T-helper 2 cell treated with Interferon-gamma antibody and Interleukin-4, amounts not matched to agents 5 μg/mL and 100 μg/mL, for 36 hours (primary cell): Measurements from ENCODE around the gene GPR149.
"Not testable (repeated sequence)": the region's sequence is repeated elsewhere in the genome, so short reads cannot be mapped to it uniquely, and the experiment has no call there.

Experiments used
- DNase-seq: peaks from one replicate; pipeline ENCODE4 v3.0.0; 2021; ENCODE audit warnings: low spot score
- H3K27ac Mint-ChIP-seq: one replicate; pipeline ENCODE4 v1.8.0; 2021; ENCODE audit warnings: mild to moderate bottlenecking, mixed read lengths
- H3K27me3 Mint-ChIP-seq: one replicate; pipeline ENCODE4 v1.8.0; 2021; ENCODE audit warnings: low read depth, mixed read lengths
- H3K36me3 Mint-ChIP-seq: one replicate; pipeline ENCODE4 v1.8.0; 2021; ENCODE audit warnings: low read depth, mixed read lengths
- H3K4me1 Mint-ChIP-seq: one replicate; pipeline ENCODE4 v1.8.0; 2021; ENCODE audit warnings: low read depth, mixed read lengths
- H3K4me3 Mint-ChIP-seq: one replicate; pipeline ENCODE4 v1.8.0; 2022; ENCODE audit warnings: mild to moderate bottlenecking, moderate library complexity, mixed read lengths
- H3K9me3 Mint-ChIP-seq: one replicate; pipeline ENCODE4 v1.8.0; 2021; ENCODE audit warnings: mixed read lengths

Gene GPR149

DNA sequence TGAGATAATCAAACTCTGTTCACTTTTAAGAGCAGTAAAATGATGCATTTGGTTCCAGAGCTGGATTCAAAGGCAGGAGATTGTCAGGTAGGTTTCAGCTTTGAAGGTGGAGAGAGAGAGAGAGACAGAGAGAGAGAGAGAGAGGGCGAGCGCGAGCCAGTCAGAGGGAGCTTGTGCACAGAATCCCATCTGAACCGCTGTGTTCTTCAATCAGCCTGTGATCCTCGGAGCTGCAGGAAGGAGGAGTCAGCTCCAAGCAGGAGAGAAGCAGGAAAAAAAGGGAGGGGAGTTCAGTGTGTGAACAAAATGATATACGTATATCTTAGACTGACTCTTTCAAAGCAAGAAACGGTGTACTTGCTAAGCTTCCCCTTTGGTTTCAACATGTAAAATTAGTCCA lies at the start of gene GPR149:
Gene GPR149 (minus strand): TSS at position 177 of the 400 bp plus-strand sequence. CDS start 575 bp downstream, outside the sequence.
- no peak within 1 kb of the TSS for H3K27ac Mint-ChIP-seq
- H3K4me1 Mint-ChIP-seq, result no peaks in the 10 kb centered on the region
- no peaks in the 10 kb centered on the region for H3K36me3 Mint-ChIP-seq
- DNase-seq, result no peak
- H3K27me3 Mint-ChIP-seq, result peaks cover 43% of the 10 kb centered on the region
- H3K9me3 Mint-ChIP-seq, result no peaks in the 10 kb centered on the region
- no peak within 1 kb of the TSS for H3K4me3 Mint-ChIP-seq

DNA sequence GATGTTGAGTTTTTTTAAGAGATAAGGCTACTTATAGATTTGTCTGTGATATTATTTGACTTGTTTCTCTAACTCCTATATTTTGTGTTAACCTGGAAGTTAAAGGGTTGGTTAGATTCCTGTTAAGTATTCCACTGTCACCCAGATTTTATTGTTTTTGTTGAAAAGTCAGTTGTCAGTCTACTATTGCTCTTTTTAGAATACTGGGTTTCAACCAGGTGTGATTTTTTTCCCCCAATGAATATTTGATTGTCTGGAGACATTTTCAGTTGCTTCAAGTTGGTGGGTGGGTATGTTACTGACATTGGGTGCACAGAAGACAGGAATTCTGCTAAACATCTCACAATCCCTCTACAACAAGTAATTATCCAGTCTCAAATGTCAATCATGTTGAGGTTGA lies 43.8 kb upstream of the GPR149 start:
- peaks cover 8% of the 10 kb centered on the region for H3K9me3 Mint-ChIP-seq
- H3K36me3 Mint-ChIP-seq, result no peaks in the 10 kb centered on the region
- H3K4me1 Mint-ChIP-seq, result no peaks in the 10 kb centered on the region
- H3K27ac Mint-ChIP-seq, result no peak overlapping the region
- H3K4me3 Mint-ChIP-seq, result no peak overlapping the region
- DNase-seq, result no peak
- no peaks in the 10 kb centered on the region for H3K27me3 Mint-ChIP-seq

DNA sequence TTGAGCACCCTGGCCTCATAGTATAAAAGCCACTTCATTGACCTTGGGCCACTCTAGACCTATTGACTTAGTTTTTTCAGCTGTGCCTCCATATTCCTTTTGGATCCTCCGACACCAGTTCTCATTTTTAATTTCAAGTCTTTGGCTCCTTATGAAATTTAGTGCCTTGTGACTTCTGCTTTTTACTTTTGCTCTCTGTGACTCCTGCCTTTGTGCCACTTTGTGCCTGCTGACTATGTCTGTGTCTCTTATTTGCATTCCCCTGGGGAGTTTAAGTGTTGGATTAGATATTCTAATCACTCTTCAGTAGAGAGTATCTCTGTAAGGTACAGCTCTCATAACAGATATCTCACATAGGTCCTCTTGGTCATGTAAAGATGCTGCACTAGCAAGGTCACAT lies 39.6 kb upstream of the GPR149 start:
- no peaks in the 10 kb centered on the region for H3K36me3 Mint-ChIP-seq
- H3K4me3 Mint-ChIP-seq, result no peak overlapping the region
- no peak overlapping the region for H3K27ac Mint-ChIP-seq
- DNase-seq, result no peak
- no peaks in the 10 kb centered on the region for H3K27me3 Mint-ChIP-seq
- no peaks in the 10 kb centered on the region for H3K4me1 Mint-ChIP-seq
- H3K9me3 Mint-ChIP-seq, result peaks cover 6% of the 10 kb centered on the region

DNA sequence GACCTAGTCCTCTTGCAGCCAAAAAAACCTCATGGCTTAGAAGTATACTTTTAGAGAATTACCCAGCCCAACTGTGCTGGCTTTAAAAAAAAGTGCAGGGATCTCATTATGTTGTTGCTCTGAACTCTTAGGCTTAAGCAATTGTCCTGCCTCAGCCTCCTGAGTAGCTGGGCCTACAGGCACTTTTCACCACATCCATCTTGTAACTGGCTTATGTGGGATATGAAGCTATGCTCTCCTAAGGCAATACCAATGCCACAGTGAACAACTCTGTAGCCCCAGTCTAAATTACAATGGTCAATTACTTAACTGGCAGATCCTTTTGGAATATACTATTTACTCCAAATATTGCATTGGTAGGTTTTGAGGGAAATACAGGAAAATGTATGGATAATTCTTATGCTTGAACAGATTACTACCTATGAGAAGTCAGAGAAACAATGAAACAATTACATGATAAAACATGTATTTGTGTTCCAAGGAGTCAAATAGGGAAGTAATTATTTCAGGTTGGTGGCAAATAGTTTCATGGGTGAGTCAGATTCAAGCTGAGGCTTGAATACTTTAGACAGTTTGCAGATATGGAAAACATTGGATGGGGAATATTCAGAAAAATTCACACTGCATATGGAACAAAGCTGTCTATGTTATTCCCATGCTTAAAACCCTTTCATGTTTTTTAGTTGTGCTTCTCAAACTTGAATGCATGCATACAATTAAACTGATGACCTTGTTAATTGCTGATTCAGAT lies 34.6 kb upstream of the GPR149 start:
- DNase-seq, result no peak
- Mint-ChIP-seq H3K9me3 (no peaks in the 10 kb centered on the region), H3K4me3 (no peak overlapping the region), H3K36me3 (no peaks in the 10 kb centered on the region), H3K4me1 (no peaks in the 10 kb centered on the region), H3K27me3 (no peaks in the 10 kb centered on the region), H3K27ac (no peak overlapping the region)

DNA sequence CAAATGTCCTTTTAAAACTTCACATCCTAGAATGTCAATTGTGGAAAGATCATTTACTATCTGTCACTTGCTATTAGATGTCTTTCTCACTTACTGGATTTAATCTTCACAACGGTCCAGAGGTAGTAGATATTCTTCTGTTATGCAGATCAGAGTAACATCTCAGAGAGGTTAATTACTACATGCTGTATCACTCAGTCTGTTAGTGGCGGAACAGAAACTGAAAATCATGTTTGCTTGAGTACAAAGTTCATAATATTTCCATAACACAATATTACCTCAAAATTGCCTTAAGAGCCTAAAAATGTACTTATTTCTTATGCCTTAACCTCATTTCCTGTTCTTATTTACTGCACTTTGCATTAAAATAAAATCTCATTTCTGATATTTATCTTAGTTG lies 28.6 kb upstream of the GPR149 start:
- H3K27me3 Mint-ChIP-seq, result no peaks in the 10 kb centered on the region
- no peak overlapping the region for H3K27ac Mint-ChIP-seq
- no peaks in the 10 kb centered on the region for H3K36me3 Mint-ChIP-seq
- H3K4me1 Mint-ChIP-seq, result no peaks in the 10 kb centered on the region
- no peak for DNase-seq
- no peaks in the 10 kb centered on the region for H3K9me3 Mint-ChIP-seq
- H3K4me3 Mint-ChIP-seq, result no peak overlapping the region

DNA sequence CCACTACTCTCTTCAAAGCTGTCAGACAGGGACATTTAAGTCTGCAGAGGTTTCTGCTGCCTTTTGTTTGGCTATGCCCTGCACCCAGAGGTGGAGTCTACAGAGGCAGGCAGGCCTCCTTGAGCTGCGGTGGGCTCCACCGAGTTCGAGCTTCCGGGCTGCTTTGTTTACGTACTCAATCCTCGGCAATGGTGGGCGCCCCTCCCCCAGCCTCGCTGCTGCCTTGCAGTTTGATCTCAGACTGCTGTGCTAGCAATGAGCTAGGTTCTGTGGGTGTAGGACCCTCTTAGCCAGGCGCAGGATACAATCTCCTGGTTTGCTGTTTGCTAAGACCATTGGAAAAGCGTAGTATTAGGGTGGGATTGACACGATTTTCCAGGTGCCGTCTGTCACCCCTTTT lies 9.1 kb upstream of the GPR149 start:
- not testable (repeated sequence) for DNase-seq, H3K9me3 Mint-ChIP-seq, H3K4me3 Mint-ChIP-seq, H3K36me3 Mint-ChIP-seq, H3K27me3 Mint-ChIP-seq, H3K4me1 Mint-ChIP-seq, H3K27ac Mint-ChIP-seq

DNA sequence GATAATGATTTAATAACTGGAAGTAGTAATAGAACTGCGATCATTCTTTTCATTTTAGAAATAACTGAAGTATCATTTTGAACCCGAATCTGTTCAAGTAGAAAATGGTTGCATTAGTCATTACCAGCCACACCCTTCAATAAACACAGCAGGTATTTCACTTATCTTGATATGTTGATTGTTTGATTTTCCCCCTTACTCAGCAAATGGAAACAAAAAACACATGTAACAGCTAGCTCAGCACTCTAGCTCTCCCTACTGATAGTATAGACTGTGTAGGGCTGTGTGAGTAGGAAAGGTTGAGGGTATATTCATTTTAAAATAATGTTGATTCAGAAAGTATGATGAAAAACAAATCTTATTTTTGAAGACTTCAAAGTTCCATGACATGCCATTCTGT lies 1.1 kb upstream of the GPR149 start:
- no peaks in the 10 kb centered on the region for H3K36me3 Mint-ChIP-seq
- H3K9me3 Mint-ChIP-seq, result no peaks in the 10 kb centered on the region
- DNase-seq, result no peak
- no peaks in the 10 kb centered on the region for H3K4me1 Mint-ChIP-seq
- H3K27ac Mint-ChIP-seq, result no peak overlapping the region
- peaks cover 39% of the 10 kb centered on the region for H3K27me3 Mint-ChIP-seq
- H3K4me3 Mint-ChIP-seq, result no peak overlapping the region

DNA sequence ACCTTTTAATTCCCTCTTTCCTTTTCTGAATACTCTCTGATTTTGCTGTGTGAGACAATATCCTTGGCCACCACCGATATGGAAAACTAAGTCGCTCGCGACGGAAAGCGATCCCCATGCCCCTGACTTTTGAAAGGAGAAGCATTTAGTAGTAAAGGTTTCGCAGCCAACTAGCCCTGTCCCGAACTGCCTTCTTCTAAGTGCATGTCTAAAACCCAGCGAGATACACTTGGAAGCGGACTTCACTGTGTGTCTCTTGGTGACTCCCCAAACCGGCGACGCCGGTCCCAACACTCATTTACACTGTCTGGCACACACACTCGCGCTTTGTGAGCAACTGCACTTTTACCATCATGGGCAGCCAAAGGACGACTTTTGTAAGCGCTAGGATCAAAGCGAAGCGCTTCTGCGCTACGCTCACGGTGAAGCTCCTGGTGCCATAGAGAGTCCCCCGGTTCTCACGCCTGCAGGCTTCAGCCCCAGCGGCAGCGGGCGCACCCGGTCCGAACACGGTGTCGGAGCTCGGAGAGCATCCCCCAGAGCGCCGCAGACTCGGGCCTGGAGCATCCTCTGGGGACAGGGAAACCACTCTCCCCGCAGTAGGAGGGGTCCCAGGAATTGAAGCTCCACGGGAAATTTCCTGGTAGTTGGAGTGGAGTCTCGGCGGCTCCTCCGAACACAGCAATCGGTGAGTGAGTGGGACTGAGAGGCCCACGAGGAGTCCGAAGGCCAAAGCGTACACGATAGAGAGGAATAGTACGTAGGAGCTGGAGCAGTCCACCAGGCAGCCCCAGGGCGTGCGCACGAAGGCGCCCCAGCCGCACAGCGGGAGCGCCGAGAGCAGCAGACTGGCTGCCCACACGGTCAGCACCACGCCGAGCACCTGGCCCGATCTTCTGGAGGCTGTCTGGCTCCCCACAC lies 1.4 kb downstream of the GPR149 start:
- Mint-ChIP-seq H3K9me3 (no peaks in the 10 kb centered on the region), H3K4me1 (no peaks in the 10 kb centered on the region), H3K36me3 (no peaks in the 10 kb centered on the region), H3K4me3 (no peak overlapping the region), H3K27ac (no peak overlapping the region), H3K27me3 (peaks cover 43% of the 10 kb centered on the region)
- no peak for DNase-seq

DNA sequence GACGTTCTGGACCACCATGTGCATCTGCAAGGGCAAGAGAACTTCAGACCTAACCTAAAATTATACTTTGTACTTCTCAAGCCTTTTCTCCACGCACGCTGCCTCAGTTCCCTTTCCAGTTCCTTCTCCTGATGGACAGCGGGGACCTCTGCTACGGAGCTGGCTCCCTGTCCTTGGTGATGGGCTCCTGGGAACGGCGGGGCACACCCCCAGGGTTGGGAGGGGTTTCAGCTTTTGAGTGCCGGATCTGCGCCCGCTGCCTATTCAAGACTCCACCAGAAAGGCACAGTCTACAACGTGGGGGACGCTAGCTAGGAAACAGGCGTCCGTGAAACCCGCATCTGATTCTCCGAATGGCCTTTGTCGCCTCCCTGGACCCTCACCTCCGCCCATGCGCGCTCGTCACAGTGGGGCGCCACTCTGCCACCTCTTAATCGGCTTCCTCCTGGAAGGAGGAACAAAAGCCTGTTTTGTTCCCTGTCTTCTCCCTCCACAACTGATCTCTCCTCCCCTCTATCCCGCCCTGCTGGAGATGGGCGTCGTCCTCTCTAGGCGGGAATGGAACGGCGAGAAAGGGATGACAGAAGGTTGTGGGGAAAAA lies 2.2 kb downstream of the GPR149 start:
- Mint-ChIP-seq H3K9me3 (no peaks in the 10 kb centered on the region), H3K4me1 (no peaks in the 10 kb centered on the region), H3K36me3 (no peaks in the 10 kb centered on the region), H3K27ac (no peak overlapping the region), H3K27me3 (peaks cover 43% of the 10 kb centered on the region), H3K4me3 (no peak overlapping the region)
- DNase-seq, result no peak

DNA sequence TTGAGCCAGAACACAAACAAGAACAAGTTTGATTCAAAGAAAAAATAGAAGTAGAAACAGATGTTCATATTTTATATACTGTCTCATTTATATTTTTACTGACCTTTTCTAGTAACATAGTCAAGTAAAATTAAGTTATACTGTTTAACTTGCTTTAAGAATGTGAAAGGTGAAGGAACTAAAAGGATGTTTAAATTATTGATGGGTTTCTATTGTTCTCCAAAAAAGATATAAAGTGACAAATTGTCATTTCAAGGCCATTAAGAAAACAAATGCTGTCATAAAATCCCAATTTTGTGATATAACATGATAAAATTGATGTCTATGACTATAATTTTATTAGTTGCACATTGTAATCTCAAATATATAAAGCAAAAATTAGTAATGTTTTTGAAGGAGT lies 7.3 kb downstream of the GPR149 start:
- Mint-ChIP-seq H3K4me3 (no peak overlapping the region), H3K27me3 (peaks cover 18% of the 10 kb centered on the region), H3K36me3 (no peaks in the 10 kb centered on the region), H3K9me3 (no peaks in the 10 kb centered on the region), H3K4me1 (no peaks in the 10 kb centered on the region), H3K27ac (no peak overlapping the region)
- DNase-seq, result no peak

DNA sequence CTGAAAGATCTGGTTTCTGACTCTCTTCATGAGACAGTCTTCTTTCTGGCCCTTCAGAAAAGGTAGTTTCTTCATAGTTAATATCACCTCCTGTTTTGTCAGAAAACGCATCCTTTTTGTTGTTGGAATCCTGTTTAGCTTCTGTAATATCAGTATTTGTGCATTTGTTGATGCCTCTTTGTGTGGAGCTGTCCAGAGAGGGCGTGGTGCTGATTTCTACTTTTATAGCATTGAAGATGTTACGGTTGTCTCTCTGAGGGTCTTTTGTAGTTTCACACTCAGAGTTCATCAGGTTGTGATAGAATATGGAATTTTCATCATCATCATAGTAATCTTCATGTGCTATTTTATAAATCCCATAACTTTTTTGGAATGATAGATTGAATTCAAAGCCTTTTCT lies 8.9 kb downstream of the GPR149 start:
- Mint-ChIP-seq H3K4me3 (no peak overlapping the region), H3K36me3 (no peaks in the 10 kb centered on the region)

GRCh38 chr3:154398084-154398967 lies 31.7 kb downstream of the GPR149 start:
- Mint-ChIP-seq H3K36me3 (no peaks in the 10 kb centered on the region), H3K4me3 (no peak overlapping the region)

More for the DNA sequence above, 8.9 kb downstream of the GPR149 start:
- Mint-ChIP-seq H3K4me1 (no peaks in the 10 kb centered on the region), H3K27me3 (peaks cover 4% of the 10 kb centered on the region), H3K27ac (no peak overlapping the region), H3K9me3 (no peaks in the 10 kb centered on the region)
- no peak for DNase-seq

GRCh38 chr3:154389861-154390260 lies 40.1 kb downstream of the GPR149 start:
- H3K36me3 Mint-ChIP-seq, result no peaks in the 10 kb centered on the region
- H3K27me3 Mint-ChIP-seq, result peaks cover 5% of the 10 kb centered on the region
- no peak overlapping the region for H3K4me3 Mint-ChIP-seq
- DNase-seq, result no peak
- H3K27ac Mint-ChIP-seq, result no peak overlapping the region
- H3K9me3 Mint-ChIP-seq, result no peaks in the 10 kb centered on the region
- H3K4me1 Mint-ChIP-seq, result no peaks in the 10 kb centered on the region

More at GRCh38 chr3:154398084-154398967, 31.7 kb downstream of the GPR149 start:
- Mint-ChIP-seq H3K4me1 (peaks cover 2% of the 10 kb centered on the region), H3K27me3 (peaks cover 3% of the 10 kb centered on the region), H3K9me3 (no peaks in the 10 kb centered on the region), H3K27ac (no peak overlapping the region)
- DNase-seq, result no peak
